Nephron (organoid): ENCODE results near the gene ZNF620.
"Not testable (repeated sequence)": the region's sequence is repeated elsewhere in the genome, so short reads cannot be mapped to it uniquely, and the experiment has no call there.

ENCODE experiments used
- H3K27ac Mint-ChIP-seq, 3 experiments: 2 replicates each; pipeline ENCODE4 v1.8.0; 2020; ENCODE audit warnings: mixed read lengths in 3 of 3, mild to moderate bottlenecking in 2 of 3, moderate library complexity in 1 of 3
- H3K27me3 Mint-ChIP-seq: 2 replicates; pipeline ENCODE4 v1.8.0; 2021; ENCODE audit warnings: low read depth, mild to moderate bottlenecking, moderate library complexity, mixed read lengths
- H3K36me3 Mint-ChIP-seq: 2 replicates; pipeline ENCODE4 v1.8.0; 2020; ENCODE audit warnings: low read depth, mixed read lengths
- H3K4me1 Mint-ChIP-seq: 2 replicates; pipeline ENCODE4 v1.8.0; 2020; ENCODE audit warnings: mixed read lengths
- H3K4me3 Mint-ChIP-seq, 3 experiments: 2 replicates each; pipeline ENCODE4 v1.8.0; 2020; ENCODE audit warnings: mild to moderate bottlenecking in 3 of 3, mixed read lengths in 3 of 3, moderate library complexity in 2 of 3
- H3K9me3 Mint-ChIP-seq: 2 replicates; pipeline ENCODE4 v1.8.0; 2020; ENCODE audit warnings: mixed read lengths
- CTCF ChIP-seq, 3 experiments: fragments of 200-600 bp; sonication (generic); IDR thresholded peaks; one replicate each; pipeline ENCODE4 v1.5.0; 2021; ENCODE audit warnings: antibody characterized with exemption in 3 of 3; ENCODE audit not compliant: unreplicated experiment in 3 of 3

The ZNF620 gene

GRCh38 chr3:40505599-40506462, at the start of gene ZNF620:
Gene ZNF620, plus strand, starts transcription at chr3:40506039. Its CDS starts 314 bp downstream, at chr3:40506353.
- no peaks in the 10 kb centered on the region for H3K9me3 Mint-ChIP-seq
- peak within 1 kb of the TSS; percentile 82 to 98 (median 96) for H3K27ac Mint-ChIP-seq
- peaks cover 25% of the 10 kb centered on the region for H3K36me3 Mint-ChIP-seq
- H3K4me1 Mint-ChIP-seq, result peaks cover 15% of the 10 kb centered on the region
- H3K27me3 Mint-ChIP-seq, result no peaks in the 10 kb centered on the region
- peak within 1 kb of the TSS; percentile 98 to 99 (median 98) for H3K4me3 Mint-ChIP-seq
- TF ChIP-seq CTCF (IDR thresholded peaks at IDR 0.05; ENCODE audit: unreplicated experiment in 3 of 3), result peak in 2 of 3 experiments; percentile 24 to 45

GRCh38 chr3:40456279-40456939, 49.4 kb upstream of the ZNF620 start:
- H3K4me3 Mint-ChIP-seq, result peak overlapping the region; percentile 88 to 93 (median 91)
- H3K36me3 Mint-ChIP-seq, result peaks cover 27% of the 10 kb centered on the region

GRCh38 chr3:40456940-40457823, 48.7 kb upstream of the ZNF620 start, which contains the start of gene RPL14:
Gene RPL14, plus strand, starts transcription at chr3:40457339. Its CDS starts 133 bp downstream, at chr3:40457472.
- no peaks in the 10 kb centered on the region for H3K9me3 Mint-ChIP-seq
- no peak for TF ChIP-seq CTCF (IDR thresholded peaks at IDR 0.05; ENCODE audit: unreplicated experiment in 3 of 3)
- peak within 1 kb of the TSS; percentile 93 to 98 (median 97) for H3K27ac Mint-ChIP-seq
- peaks cover 35% of the 10 kb centered on the region for H3K36me3 Mint-ChIP-seq
- peak within 1 kb of the TSS; percentile 88 to 94 (median 93) for H3K4me3 Mint-ChIP-seq
- H3K4me1 Mint-ChIP-seq, result peaks cover 40% of the 10 kb centered on the region
- no peaks in the 10 kb centered on the region for H3K27me3 Mint-ChIP-seq

More at GRCh38 chr3:40456279-40456939, 49.4 kb upstream of the ZNF620 start:
- H3K27me3 Mint-ChIP-seq, result no peaks in the 10 kb centered on the region
- peak overlapping the region; percentile 93 to 98 (median 97) for H3K27ac Mint-ChIP-seq
- TF ChIP-seq CTCF (IDR thresholded peaks at IDR 0.05; ENCODE audit: unreplicated experiment in 3 of 3), result no peak
- no peaks in the 10 kb centered on the region for H3K9me3 Mint-ChIP-seq
- H3K4me1 Mint-ChIP-seq, result peaks cover 43% of the 10 kb centered on the region

GRCh38 chr3:40458473-40458872, 47.4 kb upstream of the ZNF620 start:
- no peaks in the 10 kb centered on the region for H3K9me3 Mint-ChIP-seq
- peak overlapping the region; percentile 88 to 94 (median 93) for H3K4me3 Mint-ChIP-seq
- peaks cover 44% of the 10 kb centered on the region for H3K36me3 Mint-ChIP-seq
- peak overlapping the region; percentile 70 to 92 (median 84) for H3K27ac Mint-ChIP-seq
- no peaks in the 10 kb centered on the region for H3K27me3 Mint-ChIP-seq
- no peak for TF ChIP-seq CTCF (IDR thresholded peaks at IDR 0.05; ENCODE audit: unreplicated experiment in 3 of 3)
- H3K4me1 Mint-ChIP-seq, result peaks cover 27% of the 10 kb centered on the region

GRCh38 chr3:40460481-40460880, 45.4 kb upstream of the ZNF620 start:
- H3K27ac Mint-ChIP-seq, H3K4me3 Mint-ChIP-seq, H3K27me3 Mint-ChIP-seq, H3K9me3 Mint-ChIP-seq: not testable (repeated sequence)
- peaks cover 25% of the 10 kb centered on the region for H3K4me1 Mint-ChIP-seq
- peaks cover 56% of the 10 kb centered on the region for H3K36me3 Mint-ChIP-seq
